Measurements from ENCODE around the gene GUCY1A1.

Gene GUCY1A1

DNA sequence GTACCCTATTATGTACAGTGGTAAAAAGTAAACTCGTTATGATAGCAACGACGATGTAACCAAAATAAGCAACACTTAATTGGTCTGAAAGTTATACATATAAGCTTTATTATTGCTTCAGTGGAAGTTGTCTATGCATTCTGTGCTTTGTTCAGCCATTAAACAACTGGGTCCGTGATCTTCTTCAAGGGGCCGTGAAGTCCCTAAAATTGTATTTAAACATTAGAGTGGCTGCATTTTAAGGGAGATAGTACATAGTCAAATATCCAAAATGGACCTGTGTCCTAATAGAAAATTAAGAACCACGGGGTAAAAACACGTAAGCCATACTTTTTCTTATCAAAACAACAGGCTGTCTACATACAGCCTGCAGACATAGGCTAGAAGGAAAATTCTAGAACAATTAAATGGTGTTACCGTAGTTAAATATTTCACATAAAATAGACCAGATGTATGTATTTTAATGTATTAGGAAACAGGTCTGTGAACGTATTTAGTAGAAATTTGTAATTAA lies 2.1 kb downstream of the GUCY1A1 start:
- no peak overlapping the region for H3K4me3 ChIP-seq (ENCODE audit: low read depth, low read length)
- no peak for DNase-seq (ENCODE audit: low read depth, low spot score)
- in situ Hi-C loops (cut with HindIII; ENCODE audit: low sequenced_read_pairs): no loop called here
- TF ChIP-seq CTCF (IDR thresholded peaks at IDR 0.05; ENCODE audit: low read depth, low read length): no peak

- H3K4me3 ChIP-seq (ENCODE audit: low read depth, low read length): no peak overlapping the region
- in situ Hi-C loops (cut with HindIII; ENCODE audit: low sequenced_read_pairs): no loop called here
- no peak for DNase-seq (ENCODE audit: low read depth, low spot score)
- no peak for TF ChIP-seq CTCF (IDR thresholded peaks at IDR 0.05; ENCODE audit: low read depth, low read length)
Measured at GRCh38 chr4:155672342-155672741, 5.7 kb downstream of the GUCY1A1 start.

- in situ Hi-C loops (cut with HindIII; ENCODE audit: low sequenced_read_pairs): no loop called here
- no peak for DNase-seq (ENCODE audit: low read depth, low spot score)
- no peak for TF ChIP-seq CTCF (IDR thresholded peaks at IDR 0.05; ENCODE audit: low read depth, low read length)
- H3K4me3 ChIP-seq (ENCODE audit: low read depth, low read length): no peak overlapping the region
Measured at GRCh38 chr4:155673453-155673979, 6.9 kb downstream of the GUCY1A1 start.

- DNase-seq (ENCODE audit: low read depth, low spot score): no peak
- in situ Hi-C loops (cut with HindIII; ENCODE audit: low sequenced_read_pairs): no loop called here
- no peak overlapping the region for H3K4me3 ChIP-seq (ENCODE audit: low read depth, low read length)
- TF ChIP-seq CTCF (IDR thresholded peaks at IDR 0.05; ENCODE audit: low read depth, low read length): no peak
Measured at GRCh38 chr4:155674669-155675071, 8.0 kb downstream of the GUCY1A1 start.

- in situ Hi-C loops (cut with HindIII; ENCODE audit: low sequenced_read_pairs): no loop called here
- TF ChIP-seq CTCF (IDR thresholded peaks at IDR 0.05; ENCODE audit: low read depth, low read length): no peak
- no peak for DNase-seq (ENCODE audit: low read depth, low spot score)
- H3K4me3 ChIP-seq (ENCODE audit: low read depth, low read length): no peak overlapping the region
Measured at GRCh38 chr4:155675709-155676429, 9.2 kb downstream of the GUCY1A1 start.

- DNase-seq (ENCODE audit: low read depth, low spot score): no peak
- TF ChIP-seq CTCF (IDR thresholded peaks at IDR 0.05; ENCODE audit: low read depth, low read length): no peak
- no peak overlapping the region for H3K4me3 ChIP-seq (ENCODE audit: low read depth, low read length)
- in situ Hi-C loops (cut with HindIII; ENCODE audit: low sequenced_read_pairs): no loop called here
Measured at GRCh38 chr4:155676430-155676825, 9.8 kb downstream of the GUCY1A1 start.
